Stomach (tissue), 4 donors: ENCODE results near the gene AQP2.

Experiments used
- POLR2A ChIP-seq, 4 donors: fragments of 450-650 bp; IDR thresholded peaks; one replicate each; pipeline ENCODE4 v1.6.1; 2016; ENCODE audit warnings: antibody characterized with exemption in 4 of 4, control low read depth in 2 of 4, mild to moderate bottlenecking in 1 of 4, moderate library complexity in 1 of 4
- POLR2AphosphoS5 ChIP-seq, 3 donors: sonication (generic); formaldehyde crosslinking; IDR thresholded peaks; one replicate each; pipeline ENCODE4 v1.6.1; 2016; ENCODE audit warnings: antibody characterized with exemption in 3 of 3
- TF ChIP-seq, protein P1 (sequence below), 7 experiments: fragments of 450-650 bp in 4 of 7; fragments of 200-600 bp in 3 of 7; sonication (generic) in 3 of 7; IDR thresholded peaks; one replicate each; pipeline ENCODE4 v1.5.1; 2016 to 2019; ENCODE audit warnings: antibody characterized with exemption in 7 of 7, control low read depth in 2 of 7, mild to moderate bottlenecking in 1 of 7

DNA sequence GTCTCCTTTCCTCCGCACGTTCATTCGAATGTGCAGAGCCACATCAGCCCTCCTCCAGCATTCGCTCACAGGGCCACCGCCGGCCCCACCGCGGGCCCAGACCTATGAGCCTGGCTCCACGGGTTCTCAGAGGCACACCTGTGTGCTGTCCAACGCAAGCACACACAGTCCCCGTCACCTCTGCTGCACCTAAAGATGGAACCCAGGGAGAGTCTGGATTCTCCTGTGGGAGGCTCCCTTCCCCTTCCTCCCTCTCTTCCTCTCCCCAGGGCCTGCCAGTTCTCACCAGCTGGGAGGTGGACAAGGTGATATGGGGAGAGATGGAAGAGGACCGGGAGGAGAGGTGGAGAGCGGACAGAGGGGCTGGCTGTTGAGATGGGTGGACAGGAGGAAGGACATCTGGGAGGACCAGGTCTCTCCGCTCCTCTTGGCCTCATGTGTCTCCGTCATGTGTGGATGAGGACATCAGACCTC is 17.3 kb downstream of the AQP2 start:
- TF ChIP-seq POLR2AphosphoS5 (IDR thresholded peaks at IDR 0.05), result no peak
- TF ChIP-seq POLR2A (IDR thresholded peaks at IDR 0.05), result no peak
- TF ChIP-seq, protein P1, sequence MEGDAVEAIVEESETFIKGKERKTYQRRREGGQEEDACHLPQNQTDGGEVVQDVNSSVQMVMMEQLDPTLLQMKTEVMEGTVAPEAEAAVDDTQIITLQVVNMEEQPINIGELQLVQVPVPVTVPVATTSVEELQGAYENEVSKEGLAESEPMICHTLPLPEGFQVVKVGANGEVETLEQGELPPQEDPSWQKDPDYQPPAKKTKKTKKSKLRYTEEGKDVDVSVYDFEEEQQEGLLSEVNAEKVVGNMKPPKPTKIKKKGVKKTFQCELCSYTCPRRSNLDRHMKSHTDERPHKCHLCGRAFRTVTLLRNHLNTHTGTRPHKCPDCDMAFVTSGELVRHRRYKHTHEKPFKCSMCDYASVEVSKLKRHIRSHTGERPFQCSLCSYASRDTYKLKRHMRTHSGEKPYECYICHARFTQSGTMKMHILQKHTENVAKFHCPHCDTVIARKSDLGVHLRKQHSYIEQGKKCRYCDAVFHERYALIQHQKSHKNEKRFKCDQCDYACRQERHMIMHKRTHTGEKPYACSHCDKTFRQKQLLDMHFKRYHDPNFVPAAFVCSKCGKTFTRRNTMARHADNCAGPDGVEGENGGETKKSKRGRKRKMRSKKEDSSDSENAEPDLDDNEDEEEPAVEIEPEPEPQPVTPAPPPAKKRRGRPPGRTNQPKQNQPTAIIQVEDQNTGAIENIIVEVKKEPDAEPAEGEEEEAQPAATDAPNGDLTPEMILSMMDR (IDR thresholded peaks at IDR 0.05), result no peak
